DMS153 (cell line): Measurements from ENCODE around the gene TPRN.
"Not testable (repeated sequence)": the region's sequence is repeated elsewhere in the genome, so short reads cannot be mapped to it uniquely, and the experiment has no call there.

Source experiments
- DNase-seq: peaks from one replicate; lab custom pipeline; 2025; lab: John Stamatoyannopoulos, UW

The TPRN gene

GRCh38 chr9:137200311-137201204 is at the start of gene TPRN:
Gene TPRN (minus strand): TSS chr9:137200741. CDS start chr9:137200711, 30 bp downstream.
- peak; percentile 98 for DNase-seq

- no peak for DNase-seq
Observed at GRCh38 chr9:137247916-137248175, 47.3 kb upstream of the TPRN start.

- no peak for DNase-seq
Observed at GRCh38 chr9:137247135-137247915, 46.8 kb upstream of the TPRN start.

- no peak for DNase-seq
Observed at GRCh38 chr9:137245450-137246421, 45.2 kb upstream of the TPRN start.

- no peak for DNase-seq
Observed at GRCh38 chr9:137244486-137245449, 44.2 kb upstream of the TPRN start.

- DNase-seq = no peak
Observed at GRCh38 chr9:137243626-137244485, 43.3 kb upstream of the TPRN start.

- not testable (repeated sequence) for DNase-seq
Observed at GRCh38 chr9:137243266-137243625, 42.7 kb upstream of the TPRN start.

- no peak for DNase-seq
Observed at GRCh38 chr9:137242269-137243203, 42.0 kb upstream of the TPRN start.

GRCh38 chr9:137241490-137242268 is 41.1 kb upstream of the TPRN start:
- no peak for DNase-seq

- DNase-seq = peak; percentile 100
Observed at GRCh38 chr9:137240841-137241489, 40.4 kb upstream of the TPRN start, which contains the start of gene TUBB4B. Gene TUBB4B (plus strand): TSS chr9:137241287. CDS start chr9:137241361, 74 bp downstream.

- peak; percentile 37 for DNase-seq
Observed at GRCh38 chr9:137240318-137240840, 39.8 kb upstream of the TPRN start.

GRCh38 chr9:137239541-137240200 is 39.1 kb upstream of the TPRN start:
- DNase-seq = not testable (repeated sequence)

- DNase-seq = peak; percentile 81
Observed at GRCh38 chr9:137237759-137238726, 37.5 kb upstream of the TPRN start.

GRCh38 chr9:137236936-137237421 is 36.4 kb upstream of the TPRN start:
- no peak for DNase-seq
